Lung (tissue), 12 donors: ENCODE results near the gene ZNF274. TPM values are rescaled to one million over a fixed set of nuclear protein-coding genes. Genes with fewer than 3 reads are reported as not detected.

Source experiments
- ATAC-seq: fragments of 200-7000 bp; cut with Tn5 transposase; one replicate; pipeline ENCODE4 v1.9.1; 2020; ENCODE audit warnings: moderate number of reproducible peaks; ENCODE audit not compliant: insufficient read depth, low FRiP score
- DNase-seq, 3 donors: peaks; one replicate each; pipeline ENCODE4 v3.0.0-alpha.2; 2013 to 2017
- H3K27ac ChIP-seq, 2 donors: one replicate each; pipeline ENCODE4 v1.5.1; 2013; ENCODE audit warnings: mild to moderate bottlenecking in 2 of 2, moderate library complexity in 2 of 2, control low read depth in 1 of 2, inconsistent platforms in 1 of 2, low read depth in 1 of 2, low read length in 1 of 2
- H3K27me3 ChIP-seq, 3 donors: one replicate each; pipeline ENCODE4 v1.5.1; 2013; ENCODE audit warnings: low read length in 2 of 3; ENCODE audit not compliant: control insufficient read depth in 3 of 3, insufficient read depth in 3 of 3
- H3K36me3 ChIP-seq, 4 donors: one replicate each; pipeline ENCODE4 v1.5.1; 2013; ENCODE audit warnings: low read length in 4 of 4, mild to moderate bottlenecking in 1 of 4, moderate library complexity in 1 of 4; ENCODE audit not compliant: control insufficient read depth in 4 of 4, insufficient read depth in 4 of 4
- H3K4me1 ChIP-seq, 5 donors: one replicate each; pipeline ENCODE4 v1.5.1; 2013; ENCODE audit warnings: low read length in 5 of 5, mild to moderate bottlenecking in 2 of 5, moderate library complexity in 1 of 5; ENCODE audit not compliant: control insufficient read depth in 5 of 5, insufficient read depth in 5 of 5
- H3K4me3 ChIP-seq: one replicate; pipeline ENCODE4 v1.5.1; 2013; ENCODE audit warnings: mild to moderate bottlenecking, control low read depth, moderate library complexity
- H3K9ac ChIP-seq, 2 donors: one replicate each; pipeline ENCODE4 v1.5.1; 2013; ENCODE audit warnings: low read length in 2 of 2, control low read depth in 1 of 2; ENCODE audit not compliant: insufficient read depth in 1 of 2
- H3K9me3 ChIP-seq, 4 donors: one replicate each; pipeline ENCODE4 v1.5.1; 2013; ENCODE audit warnings: low read length in 3 of 4, mild to moderate bottlenecking in 1 of 4, moderate library complexity in 1 of 4; ENCODE audit not compliant: control insufficient read depth in 4 of 4, insufficient read depth in 3 of 4
- CTCF ChIP-seq: IDR thresholded peaks from 2 replicates; pipeline ENCODE4 v1.5.1; 2012; ENCODE audit warnings: mild to moderate bottlenecking; ENCODE audit errors: control extremely low read depth, extremely low read depth
- WGBS, 2 donors: extraction: QIAGEN DNeasy Blood & Tissue Kit; methylation state at CpG; one replicate each; pipeline ENCODE4 v1.1.7; 2013; 5-methylcytosine and 5-hydroxymethylcytosine counted together
- polyA plus RNA-seq, 2 donors: library from polyadenylated mRNA; stranded (reverse); fragments of 200-250 nt; gene quantifications; one replicate each; pipeline ENCODE4 v1.2.1, GENCODE V29; 2013
- total RNA-seq, 2 donors: library from RNA; depleted of rRNA in 1 of 2; stranded (reverse); fragments of >200 nt in 1 of 2; gene quantifications; one replicate each; pipeline ENCODE4 v1.2.1, GENCODE V29; 2014 to 2021
- donor health status: control.
- donor health status: control.
- donor health status: Bipolar disorder and iron deficiency.
- donor health status: healthy.
- donor health status: DM: yes; HTN: yes; CAD: no.

ZNF274 gene
- total and polyA plus RNA-seq, 4 donors, result 10.2 to 29.6 (median 26.0) TPM

DNA sequence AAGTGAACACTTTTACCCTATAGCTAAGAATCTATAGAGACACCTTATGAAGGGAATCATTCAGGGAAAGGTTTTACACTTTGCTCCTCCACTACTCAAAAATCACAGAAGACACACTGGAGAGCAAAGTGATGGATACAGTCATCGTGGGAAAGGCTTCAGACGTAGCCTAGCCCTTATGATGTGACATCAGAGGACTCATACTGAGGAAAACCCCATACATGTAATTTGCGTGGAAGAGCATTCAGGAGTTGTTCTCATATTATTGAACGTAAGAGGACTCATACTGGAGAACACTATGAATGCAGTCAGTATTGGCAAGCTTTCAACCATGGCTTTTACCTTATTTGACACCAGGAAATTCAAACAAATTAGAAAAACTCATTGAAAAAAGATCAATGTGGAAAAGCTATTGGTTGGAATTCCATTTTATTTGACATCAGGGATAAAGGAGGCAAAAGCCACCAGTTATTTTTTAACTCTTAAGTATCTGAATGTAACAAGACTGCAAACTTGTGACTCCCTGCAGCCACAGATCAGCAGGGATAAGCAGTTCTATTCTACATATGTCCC lies 16.1 kb upstream of the ZNF274 start:
- H3K9ac ChIP-seq, result no peak overlapping the region
- no peaks in the 10 kb centered on the region for H3K4me1 ChIP-seq
- H3K9me3 ChIP-seq, result peaks cover 5 to 52% (median 43%) of the 10 kb centered on the region in 4 donors
- no peaks in the 10 kb centered on the region for H3K36me3 ChIP-seq
- ATAC-seq (no peak), DNase-seq (no peak)
- H3K27ac ChIP-seq, result no peak overlapping the region
- WGBS, 2 donors, result 65 to 66% methylated on average over 4 of the region's 4 CpGs
- H3K27me3 ChIP-seq, result no peaks in the 10 kb centered on the region
- no peak for TF ChIP-seq CTCF
- no peak overlapping the region for H3K4me3 ChIP-seq

DNA sequence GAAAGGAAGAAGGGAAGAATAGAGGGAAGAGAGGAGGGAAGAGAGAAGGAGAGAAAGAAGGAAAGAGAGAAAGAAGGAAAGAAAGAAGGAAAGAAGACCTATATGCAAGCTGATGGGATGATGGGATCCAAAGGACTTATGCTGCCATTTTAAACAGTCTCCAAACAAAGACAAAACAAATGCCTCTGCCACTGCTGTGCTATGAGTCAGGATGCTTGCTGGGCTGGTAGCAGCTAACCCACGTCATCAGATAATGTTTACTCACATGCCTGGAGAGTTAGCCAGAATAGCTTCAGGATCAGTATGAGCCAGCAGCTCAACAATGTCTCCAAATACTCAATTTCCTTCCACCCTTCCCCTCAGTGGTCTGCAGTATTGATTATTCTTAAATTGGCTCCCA lies 12.0 kb upstream of the ZNF274 start:
- no peak for TF ChIP-seq CTCF
- no peak overlapping the region for H3K4me3 ChIP-seq
- no peaks in the 10 kb centered on the region for H3K4me1 ChIP-seq
- no peak overlapping the region for H3K27ac ChIP-seq
- ATAC-seq, result no peak
- no peaks in the 10 kb centered on the region for H3K27me3 ChIP-seq
- peaks cover 5 to 53% (median 41%) of the 10 kb centered on the region in 4 donors for H3K9me3 ChIP-seq
- no peak for DNase-seq
- no peaks in the 10 kb centered on the region for H3K36me3 ChIP-seq
- H3K9ac ChIP-seq, result no peak overlapping the region
- WGBS, 2 donors, result 50 to 53% methylated on average over 1 of the region's 1 CpG

DNA sequence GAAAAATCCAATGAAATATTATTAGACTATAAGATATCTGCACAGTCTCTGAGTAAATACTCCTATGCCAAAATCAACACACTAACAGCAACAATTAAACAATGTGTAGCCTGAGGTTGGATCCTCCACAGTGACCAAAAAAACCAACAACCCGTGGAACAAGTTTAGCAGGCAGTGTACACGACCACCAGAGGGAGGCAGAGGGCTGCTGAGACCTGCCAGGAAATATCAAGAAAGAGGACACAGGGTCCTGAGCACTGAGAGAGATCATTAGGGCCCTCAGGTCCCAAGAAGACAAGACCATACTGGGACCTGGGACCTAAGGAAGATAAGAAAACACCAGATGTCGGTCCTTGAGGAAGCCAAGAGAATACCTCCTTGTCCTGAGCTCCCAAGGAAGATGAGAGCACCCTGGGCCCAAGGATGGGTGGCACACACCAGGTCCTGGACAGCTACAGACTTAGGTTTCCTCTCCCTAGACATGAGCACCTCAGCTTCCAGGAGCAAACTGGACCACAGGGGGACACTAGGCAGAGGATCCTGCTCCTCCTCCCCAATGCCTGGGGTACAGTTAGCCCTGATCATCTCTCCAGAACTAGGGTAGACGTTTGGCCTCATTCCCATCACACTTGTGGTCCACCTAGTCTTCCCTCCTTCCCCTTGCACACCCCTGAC lies 822 bp upstream of the ZNF274 start:
- no peak for ATAC-seq
- no peaks in the 10 kb centered on the region for H3K27me3 ChIP-seq
- H3K9ac ChIP-seq, result no peak overlapping the region
- peaks cover 21 to 44% (median 23%) of the 10 kb centered on the region in 4 donors for H3K36me3 ChIP-seq
- H3K4me1 ChIP-seq, result peaks cover 0 to 2% (median 0%) of the 10 kb centered on the region in 5 donors
- H3K27ac ChIP-seq, result peak overlapping the region; percentile 78 to 99
- peak overlapping the region; percentile 12 for H3K4me3 ChIP-seq
- WGBS, 2 donors, result 45 to 55% methylated on average over 4 of the region's 4 CpGs
- peaks cover 3 to 67% (median 36%) of the 10 kb centered on the region in 4 donors for H3K9me3 ChIP-seq
- TF ChIP-seq CTCF, result peak; percentile 4
- peak; percentile 22 to 29 (median 23) for DNase-seq
